ENCODE results near the gene GLI1.

Gene GLI1

GRCh38 chr12:57459055-57459749 is 383 bp upstream of the GLI1 start:
- FAIRE-seq (peak; percentile 20), DNase-seq (ENCODE audit: insufficient read length, low spot score) (peak; percentile 88)

- FAIRE-seq, result no peak
These were observed 841 bp downstream of the GLI1 start for GRCh38 chr12:57460468-57460784.

GRCh38 chr12:57460841-57461275 is 1.3 kb downstream of the GLI1 start:
- DNase-seq (ENCODE audit: insufficient read length, low spot score), result no peak
- FAIRE-seq, result no peak

More at GRCh38 chr12:57460468-57460784, 841 bp downstream of the GLI1 start:
- DNase-seq (ENCODE audit: insufficient read length, low spot score), result no peak

- FAIRE-seq, result no peak
- DNase-seq (ENCODE audit: insufficient read length, low spot score), result peak; percentile 72
These were observed 1.8 kb downstream of the GLI1 start for GRCh38 chr12:57461276-57461916.

DNA sequence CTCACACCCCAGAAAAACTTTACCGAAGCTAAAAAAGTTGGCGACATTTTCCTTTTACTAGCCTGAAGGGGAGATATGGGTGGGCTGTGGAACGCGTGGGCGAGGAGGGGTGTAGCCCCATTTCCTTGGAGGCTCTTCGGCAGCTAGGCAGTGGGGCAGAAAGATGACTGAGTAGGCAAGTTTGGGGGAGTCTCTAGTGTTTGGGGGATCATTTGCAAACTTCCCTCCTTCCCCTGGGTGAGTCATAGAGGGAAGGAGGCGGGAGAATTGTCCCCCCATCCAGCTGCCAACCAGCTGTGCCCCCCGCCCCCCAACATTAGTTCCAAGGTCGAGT is 2.3 kb downstream of the GLI1 start:
- FAIRE-seq, result no peak

GRCh38 chr12:57462251-57462911 is 2.8 kb downstream of the GLI1 start:
- FAIRE-seq, result no peak
- DNase-seq (ENCODE audit: insufficient read length, low spot score), result peak; percentile 91

More for the DNA sequence above, 2.3 kb downstream of the GLI1 start:
- DNase-seq (ENCODE audit: insufficient read length, low spot score), result peak; percentile 34

- no peak for DNase-seq (ENCODE audit: insufficient read length, low spot score)
- no peak for FAIRE-seq
These were observed 3.3 kb downstream of the GLI1 start for GRCh38 chr12:57462912-57463253.

DNA sequence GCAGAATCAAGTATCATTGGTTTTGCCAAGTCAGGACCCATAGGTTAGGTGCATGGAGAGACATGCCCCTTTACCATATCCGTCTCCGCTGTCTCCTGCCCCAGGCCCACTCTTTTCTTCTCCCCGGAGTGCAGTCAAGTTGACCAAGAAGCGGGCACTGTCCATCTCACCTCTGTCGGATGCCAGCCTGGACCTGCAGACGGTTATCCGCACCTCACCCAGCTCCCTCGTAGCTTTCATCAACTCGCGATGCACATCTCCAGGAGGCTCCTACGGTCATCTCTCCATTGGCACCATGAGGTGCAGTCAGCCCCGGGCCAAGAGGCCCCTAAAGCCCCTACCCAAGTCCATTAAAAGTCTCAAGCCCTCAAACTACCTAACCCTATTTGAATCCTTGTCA is 5.0 kb downstream of the GLI1 start:
- DNase-seq (ENCODE audit: insufficient read length, low spot score), result no peak
- FAIRE-seq, result no peak

DNA sequence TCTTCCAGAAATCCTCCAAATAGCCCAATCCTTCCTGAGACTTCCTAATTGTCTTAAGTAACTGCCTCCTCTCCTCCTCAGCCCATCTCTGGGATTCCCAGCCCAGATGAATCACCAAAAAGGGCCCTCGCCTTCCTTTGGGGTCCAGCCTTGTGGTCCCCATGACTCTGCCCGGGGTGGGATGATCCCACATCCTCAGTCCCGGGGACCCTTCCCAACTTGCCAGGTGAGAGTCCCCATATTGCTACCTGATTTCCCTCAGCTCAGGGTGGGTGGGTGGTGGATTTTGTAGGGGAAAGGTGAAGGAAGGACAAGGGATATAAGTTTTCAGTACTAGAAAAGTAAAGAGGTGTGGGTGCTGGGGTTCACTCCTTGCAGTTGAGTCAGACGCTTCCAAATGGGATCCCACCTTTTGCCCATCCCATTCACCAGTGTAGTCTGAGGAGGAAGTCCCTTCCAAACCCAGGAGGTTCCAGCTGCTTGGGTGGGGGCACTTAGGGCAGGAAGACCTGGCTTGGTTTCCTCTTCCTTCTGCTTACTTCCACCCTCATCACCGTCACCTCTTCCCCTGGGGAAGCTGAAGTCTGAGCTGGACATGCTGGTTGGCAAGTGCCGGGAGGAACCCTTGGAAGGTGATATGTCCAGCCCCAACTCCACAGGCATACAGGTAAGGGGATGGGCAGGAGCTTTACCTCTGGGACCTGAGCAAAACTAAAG is 5.6 kb downstream of the GLI1 start:
- DNase-seq (ENCODE audit: insufficient read length, low spot score) (no peak), FAIRE-seq (no peak)

GRCh38 chr12:57465747-57466505 is 6.3 kb downstream of the GLI1 start:
- FAIRE-seq, result no peak

GRCh38 chr12:57467212-57467874 is 7.8 kb downstream of the GLI1 start:
- FAIRE-seq, result no peak

More at GRCh38 chr12:57465747-57466505, 6.3 kb downstream of the GLI1 start:
- no peak for DNase-seq (ENCODE audit: insufficient read length, low spot score)

GRCh38 chr12:57467915-57468314 is 8.3 kb downstream of the GLI1 start:
- FAIRE-seq (no peak), DNase-seq (ENCODE audit: insufficient read length, low spot score) (no peak)

More at GRCh38 chr12:57467212-57467874, 7.8 kb downstream of the GLI1 start:
- DNase-seq (ENCODE audit: insufficient read length, low spot score), result no peak

DNA sequence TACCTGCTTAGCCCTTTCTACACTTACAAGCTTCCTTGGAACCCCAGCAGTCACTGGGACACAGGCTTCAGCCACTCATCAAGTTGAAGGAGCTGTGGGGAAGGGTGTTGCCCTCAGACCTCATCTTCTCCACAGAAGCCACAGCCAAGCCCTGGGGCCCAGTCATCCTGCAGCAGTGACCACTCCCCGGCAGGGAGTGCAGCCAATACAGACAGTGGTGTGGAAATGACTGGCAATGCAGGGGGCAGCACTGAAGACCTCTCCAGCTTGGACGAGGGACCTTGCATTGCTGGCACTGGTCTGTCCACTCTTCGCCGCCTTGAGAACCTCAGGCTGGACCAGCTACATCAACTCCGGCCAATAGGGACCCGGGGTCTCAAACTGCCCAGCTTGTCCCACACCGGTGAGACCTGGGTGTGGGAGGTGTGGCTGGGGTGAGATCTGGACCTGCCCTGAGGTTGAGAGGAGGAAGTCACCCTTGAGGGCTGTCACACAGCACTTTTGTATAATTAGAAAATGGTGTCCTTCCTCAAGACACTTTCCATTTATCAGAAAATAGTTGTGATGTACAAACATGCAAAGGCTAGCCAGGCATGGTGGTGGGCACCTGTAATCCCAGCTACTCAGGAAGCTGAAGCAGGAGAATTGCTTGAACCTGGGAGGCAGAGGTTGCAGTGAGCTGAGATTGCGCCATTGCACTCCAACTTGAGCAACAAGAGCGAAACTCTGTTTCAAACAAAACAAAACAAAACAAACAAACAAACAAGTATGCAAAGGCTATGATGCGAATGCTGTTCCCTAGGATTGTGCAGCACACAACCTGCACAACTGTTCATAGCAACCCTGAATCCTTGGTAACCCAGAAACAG is 9.9 kb downstream of the GLI1 start:
- DNase-seq (ENCODE audit: insufficient read length, low spot score) (no peak), FAIRE-seq (no peak)

DNA sequence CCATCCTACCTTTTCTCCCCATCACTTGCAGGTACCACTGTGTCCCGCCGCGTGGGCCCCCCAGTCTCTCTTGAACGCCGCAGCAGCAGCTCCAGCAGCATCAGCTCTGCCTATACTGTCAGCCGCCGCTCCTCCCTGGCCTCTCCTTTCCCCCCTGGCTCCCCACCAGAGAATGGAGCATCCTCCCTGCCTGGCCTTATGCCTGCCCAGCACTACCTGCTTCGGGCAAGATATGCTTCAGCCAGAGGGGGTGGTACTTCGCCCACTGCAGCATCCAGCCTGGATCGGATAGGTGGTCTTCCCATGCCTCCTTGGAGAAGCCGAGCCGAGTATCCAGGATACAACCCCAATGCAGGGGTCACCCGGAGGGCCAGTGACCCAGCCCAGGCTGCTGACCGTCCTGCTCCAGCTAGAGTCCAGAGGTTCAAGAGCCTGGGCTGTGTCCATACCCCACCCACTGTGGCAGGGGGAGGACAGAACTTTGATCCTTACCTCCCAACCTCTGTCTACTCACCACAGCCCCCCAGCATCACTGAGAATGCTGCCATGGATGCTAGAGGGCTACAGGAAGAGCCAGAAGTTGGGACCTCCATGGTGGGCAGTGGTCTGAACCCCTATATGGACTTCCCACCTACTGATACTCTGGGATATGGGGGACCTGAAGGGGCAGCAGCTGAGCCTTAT is 10.8 kb downstream of the GLI1 start:
- DNase-seq (ENCODE audit: insufficient read length, low spot score) (no peak), FAIRE-seq (peak; percentile 20)

GRCh38 chr12:57470970-57471656 is 11.5 kb downstream of the GLI1 start:
- no peak for DNase-seq (ENCODE audit: insufficient read length, low spot score)

DNA sequence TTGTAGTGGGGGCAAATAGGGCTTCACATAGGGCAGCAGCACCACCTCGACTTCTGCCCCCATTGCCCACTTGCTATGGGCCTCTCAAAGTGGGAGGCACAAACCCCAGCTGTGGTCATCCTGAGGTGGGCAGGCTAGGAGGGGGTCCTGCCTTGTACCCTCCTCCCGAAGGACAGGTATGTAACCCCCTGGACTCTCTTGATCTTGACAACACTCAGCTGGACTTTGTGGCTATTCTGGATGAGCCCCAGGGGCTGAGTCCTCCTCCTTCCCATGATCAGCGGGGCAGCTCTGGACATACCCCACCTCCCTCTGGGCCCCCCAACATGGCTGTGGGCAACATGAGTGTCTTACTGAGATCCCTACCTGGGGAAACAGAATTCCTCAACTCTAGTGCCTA is 12.1 kb downstream of the GLI1 start:
- FAIRE-seq, result no peak
- no peak for DNase-seq (ENCODE audit: insufficient read length, low spot score)

More at GRCh38 chr12:57470970-57471656, 11.5 kb downstream of the GLI1 start:
- no peak for FAIRE-seq

DNA sequence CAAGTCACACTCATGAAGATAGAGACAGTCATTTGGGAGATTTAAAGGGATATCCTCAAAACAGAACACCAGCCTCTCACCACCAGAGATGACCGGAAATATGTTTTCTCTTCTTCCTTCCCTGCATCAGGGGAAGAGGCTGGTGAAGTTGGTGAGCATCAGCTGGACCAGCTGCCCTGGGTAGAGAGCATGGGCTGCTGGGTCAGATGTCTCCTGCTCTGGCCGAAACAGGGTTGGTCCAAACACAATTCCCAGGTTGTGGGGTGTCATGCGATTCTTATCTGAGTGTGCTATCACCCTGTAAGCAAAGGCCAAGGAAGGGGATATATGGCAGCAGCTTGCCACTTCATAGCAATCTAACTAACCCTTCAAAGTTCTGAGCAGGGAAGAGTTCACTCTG is 12.8 kb downstream of the GLI1 start:
- no peak for FAIRE-seq
- DNase-seq (ENCODE audit: insufficient read length, low spot score), result no peak

GRCh38 chr12:57473392-57473791 is 13.8 kb downstream of the GLI1 start:
- DNase-seq (ENCODE audit: insufficient read length, low spot score) (no peak), FAIRE-seq (no peak)

Measured in HTR-8/SVneo (cell line).